Measurements from ENCODE around the gene PVALEF. TPM values are rescaled to one million over a fixed set of nuclear protein-coding genes. Genes with fewer than 3 reads are reported as not detected.

Gene PVALEF
- polyA plus RNA-seq, 1 donor (not counting 4 experiments of a cell fraction or from before 2014, with no cell fraction given), result not detected

DNA sequence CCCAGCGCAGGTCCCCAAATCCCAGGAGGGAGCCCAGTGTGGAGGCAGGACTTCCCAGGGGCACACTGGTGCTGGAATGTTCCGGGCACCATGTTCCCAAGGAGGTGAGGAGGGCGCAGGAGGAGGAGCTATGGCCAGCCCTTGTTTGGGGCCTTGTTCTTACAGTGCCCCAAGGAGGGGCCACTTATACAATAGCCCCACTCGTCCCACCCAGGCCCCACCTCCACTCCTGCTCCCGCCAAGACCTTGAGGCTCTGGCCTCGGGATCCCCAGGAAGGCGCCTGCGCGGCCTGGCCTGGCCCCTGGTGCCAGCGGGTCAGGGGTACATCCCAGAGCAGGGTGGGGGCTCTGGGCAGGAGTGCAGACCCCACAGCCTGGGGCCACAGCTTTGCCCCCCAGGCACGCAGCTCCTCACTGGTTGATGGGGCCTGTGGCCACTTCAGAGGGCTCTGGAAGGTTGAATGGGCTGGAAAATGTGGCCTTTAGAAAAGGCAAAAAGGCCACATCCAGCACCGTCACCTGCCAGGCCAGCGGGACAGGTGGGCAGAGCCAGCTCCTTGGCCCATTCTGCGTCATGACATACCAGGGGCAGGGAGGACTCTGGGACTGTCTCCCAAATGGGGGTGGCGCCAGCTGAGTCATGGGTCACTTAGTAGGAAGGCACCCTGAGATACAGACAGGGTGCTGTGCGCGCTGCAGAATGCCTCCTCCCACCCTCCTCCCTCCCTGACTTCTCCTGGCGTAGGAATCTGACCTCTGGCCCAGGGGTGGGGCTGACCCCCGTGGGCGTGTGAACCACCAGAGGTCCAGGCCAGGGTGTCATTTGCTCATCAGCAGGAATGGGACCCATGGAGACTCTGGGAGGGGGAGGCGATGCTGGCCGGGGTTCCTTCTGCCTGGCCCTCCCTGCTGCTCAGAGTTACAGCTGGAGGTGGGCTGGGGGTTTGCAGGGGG is 32.3 kb upstream of the PVALEF start:
- no peaks in the 10 kb centered on the region for H3K79me2 ChIP-seq (ENCODE audit: control insufficient read depth, insufficient read depth, low read length)
- H3K9me3 ChIP-seq (ENCODE audit: control insufficient read depth, low read depth, low read length), result peaks cover 3% of the 10 kb centered on the region
- DNase-seq (ENCODE audit: low read depth, low spot score), result no peak
- dilution Hi-C loops (cut with MboI; ENCODE audit: extremely low pct_ligation_motif_present, low sequenced_read_pairs), result no loop called here
- peaks cover 28% of the 10 kb centered on the region for H3K27me3 ChIP-seq (ENCODE audit: control insufficient read depth, extremely low read depth, insufficient read depth, low read length)
- no peaks in the 10 kb centered on the region for H3K36me3 ChIP-seq (ENCODE audit: control insufficient read depth in 2 of 2, extremely low read depth in 1 of 2, insufficient read depth in 2 of 2, low read length in 2 of 2)
- no peak overlapping the region for H3K4me2 ChIP-seq (ENCODE audit: control insufficient read depth, extremely low read depth, insufficient read depth, low read depth, low read length)
- no peaks in the 10 kb centered on the region for H3K4me1 ChIP-seq (ENCODE audit: control insufficient read depth, extremely low read depth, insufficient read depth, low read length)
- H3K4me3 ChIP-seq (ENCODE audit: control insufficient read depth in 2 of 3, extremely low read depth in 1 of 3, insufficient read depth in 2 of 3, low read depth in 1 of 3, low read length in 3 of 3), result no peak overlapping the region
- H2AFZ ChIP-seq (ENCODE audit: control insufficient read depth, low read length), result no peak overlapping the region
- no peak for FAIRE-seq
- no peaks in the 10 kb centered on the region for H4K20me1 ChIP-seq (ENCODE audit: control insufficient read depth, extremely low read depth, insufficient read depth, low read length)
- no peak for TF ChIP-seq EZH2 (IDR thresholded peaks at IDR 0.05; ENCODE audit: low read length)
- TF ChIP-seq, protein P1, sequence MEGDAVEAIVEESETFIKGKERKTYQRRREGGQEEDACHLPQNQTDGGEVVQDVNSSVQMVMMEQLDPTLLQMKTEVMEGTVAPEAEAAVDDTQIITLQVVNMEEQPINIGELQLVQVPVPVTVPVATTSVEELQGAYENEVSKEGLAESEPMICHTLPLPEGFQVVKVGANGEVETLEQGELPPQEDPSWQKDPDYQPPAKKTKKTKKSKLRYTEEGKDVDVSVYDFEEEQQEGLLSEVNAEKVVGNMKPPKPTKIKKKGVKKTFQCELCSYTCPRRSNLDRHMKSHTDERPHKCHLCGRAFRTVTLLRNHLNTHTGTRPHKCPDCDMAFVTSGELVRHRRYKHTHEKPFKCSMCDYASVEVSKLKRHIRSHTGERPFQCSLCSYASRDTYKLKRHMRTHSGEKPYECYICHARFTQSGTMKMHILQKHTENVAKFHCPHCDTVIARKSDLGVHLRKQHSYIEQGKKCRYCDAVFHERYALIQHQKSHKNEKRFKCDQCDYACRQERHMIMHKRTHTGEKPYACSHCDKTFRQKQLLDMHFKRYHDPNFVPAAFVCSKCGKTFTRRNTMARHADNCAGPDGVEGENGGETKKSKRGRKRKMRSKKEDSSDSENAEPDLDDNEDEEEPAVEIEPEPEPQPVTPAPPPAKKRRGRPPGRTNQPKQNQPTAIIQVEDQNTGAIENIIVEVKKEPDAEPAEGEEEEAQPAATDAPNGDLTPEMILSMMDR (optimal IDR thresholded peaks at IDR 0.05 in 1 of 3, IDR thresholded peaks at IDR 0.05 in 1 of 3, conservative IDR thresholded peaks at IDR 0.05 in 1 of 3; ENCODE audit: extremely low read depth in 1 of 3, insufficient read depth in 2 of 3, low read length in 3 of 3), result no peak
- H3K27ac ChIP-seq (ENCODE audit: control insufficient read depth, insufficient read depth, low read length), result no peak overlapping the region
- H3K9ac ChIP-seq (ENCODE audit: control insufficient read depth, extremely low read depth, insufficient read depth, low read length), result no peak overlapping the region
- H3K9me1 ChIP-seq (ENCODE audit: control insufficient read depth, extremely low read depth, insufficient read depth, low read length), result no peaks in the 10 kb centered on the region

DNA sequence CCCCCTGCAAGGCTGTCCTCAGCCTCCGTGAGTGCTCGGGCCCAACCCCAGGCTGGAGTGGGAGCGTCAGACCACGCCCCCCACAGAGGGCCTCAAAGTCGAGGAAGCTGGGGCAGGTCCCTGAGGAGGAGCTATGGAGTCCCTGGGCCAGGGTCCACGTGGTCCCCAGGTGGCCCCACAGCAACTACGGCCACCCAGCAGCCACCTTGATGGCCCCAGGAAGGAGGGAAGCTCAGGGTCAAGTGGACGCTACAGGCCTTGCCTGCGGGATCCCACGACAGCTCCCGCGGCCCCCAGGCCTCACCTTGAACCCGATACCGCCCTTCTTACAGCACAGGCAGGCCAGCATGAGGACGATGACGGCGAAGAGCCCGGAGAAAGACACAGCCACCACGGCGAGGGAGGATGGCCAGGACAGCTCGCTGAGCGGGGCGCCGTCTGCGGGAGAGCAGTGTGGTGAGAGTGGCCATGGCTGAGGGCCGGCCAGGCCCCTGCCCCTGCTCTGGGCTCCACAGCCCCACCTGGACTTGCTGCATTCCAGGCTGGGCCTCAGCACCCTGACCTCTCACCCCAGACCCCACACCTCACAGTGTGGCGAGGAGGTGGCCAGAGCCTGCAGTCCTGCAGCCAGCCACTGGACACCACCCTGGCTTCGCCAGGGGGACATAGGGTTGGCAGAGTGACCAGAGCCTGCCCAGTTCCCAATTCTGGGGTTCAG is 31.1 kb upstream of the PVALEF start:
- no peak overlapping the region for H2AFZ ChIP-seq (ENCODE audit: control insufficient read depth, low read length)
- no peaks in the 10 kb centered on the region for H3K79me2 ChIP-seq (ENCODE audit: control insufficient read depth, insufficient read depth, low read length)
- H4K20me1 ChIP-seq (ENCODE audit: control insufficient read depth, extremely low read depth, insufficient read depth, low read length), result no peaks in the 10 kb centered on the region
- no peaks in the 10 kb centered on the region for H3K9me1 ChIP-seq (ENCODE audit: control insufficient read depth, extremely low read depth, insufficient read depth, low read length)
- no peaks in the 10 kb centered on the region for H3K36me3 ChIP-seq (ENCODE audit: control insufficient read depth in 2 of 2, extremely low read depth in 1 of 2, insufficient read depth in 2 of 2, low read length in 2 of 2)
- no peak overlapping the region for H3K9ac ChIP-seq (ENCODE audit: control insufficient read depth, extremely low read depth, insufficient read depth, low read length)
- peaks cover 23% of the 10 kb centered on the region for H3K27me3 ChIP-seq (ENCODE audit: control insufficient read depth, extremely low read depth, insufficient read depth, low read length)
- no peak overlapping the region for H3K4me3 ChIP-seq (ENCODE audit: control insufficient read depth in 2 of 3, extremely low read depth in 1 of 3, insufficient read depth in 2 of 3, low read depth in 1 of 3, low read length in 3 of 3)
- TF ChIP-seq EZH2 (IDR thresholded peaks at IDR 0.05; ENCODE audit: low read length), result no peak
- TF ChIP-seq, protein P1 (optimal IDR thresholded peaks at IDR 0.05 in 1 of 3, IDR thresholded peaks at IDR 0.05 in 1 of 3, conservative IDR thresholded peaks at IDR 0.05 in 1 of 3; ENCODE audit: extremely low read depth in 1 of 3, insufficient read depth in 2 of 3, low read length in 3 of 3), result no peak
- H3K4me2 ChIP-seq (ENCODE audit: control insufficient read depth, extremely low read depth, insufficient read depth, low read depth, low read length), result no peak overlapping the region
- no peaks in the 10 kb centered on the region for H3K4me1 ChIP-seq (ENCODE audit: control insufficient read depth, extremely low read depth, insufficient read depth, low read length)
- no peak for FAIRE-seq
- H3K9me3 ChIP-seq (ENCODE audit: control insufficient read depth, low read depth, low read length), result peaks cover 7% of the 10 kb centered on the region
- no peak for DNase-seq (ENCODE audit: low read depth, low spot score)
- dilution Hi-C loops (cut with MboI; ENCODE audit: extremely low pct_ligation_motif_present, low sequenced_read_pairs), result no loop called here
- H3K27ac ChIP-seq (ENCODE audit: control insufficient read depth, insufficient read depth, low read length), result no peak overlapping the region

Data from keratinocyte (primary cell).